Endothelial cell of umbilical vein (primary cell): ENCODE results near the gene ZBTB7B. TPM values are rescaled to one million over a fixed set of nuclear protein-coding genes. Genes with fewer than 3 reads are reported as not detected.

ENCODE experiments used
- BruUV-seq: library from RNA; stranded (reverse); fragments of 400-500 nt; replicated peaks from 2 replicates; lab custom pipeline; 2021; lab: Mats Ljungman, UMichigan
- CTCF ChIA-PET: fragments of 300-600, 350-600 bp; sonication (Branson Sonifier 250); formaldehyde crosslinking; loops from one replicate; lab custom pipeline; 2021; ENCODE audit warnings: antibody characterized with exemption, inconsistent platforms; lab: Charles Lee
- POLR2A ChIA-PET: fragments of 300-600, 350-600 bp; sonication (Branson Sonifier 250); formaldehyde crosslinking; loops from one replicate; lab custom pipeline; 2021; ENCODE audit warnings: antibody characterized with exemption, inconsistent platforms; lab: Charles Lee
- DNase-seq: peaks from one replicate; pipeline ENCODE4 v3.0.0-alpha.2; 2011; ENCODE audit warnings: low read depth, low spot score
- FAIRE-seq: peaks from 2 replicates; lab custom pipeline; 2011; peaks lifted over from hg19 to GRCh38; lab: Jason Lieb, UNC
- H2AFZ ChIP-seq: 2 replicates; pipeline ENCODE4 v1.6.0; 2012; ENCODE audit warnings: low read depth, low read length, control low read depth, inconsistent platforms
- H3K27ac ChIP-seq: 2 replicates; pipeline ENCODE4 v1.5.1; 2011; ENCODE audit warnings: low read depth, mild to moderate bottlenecking, control low read depth, low read length, moderate library complexity; ENCODE audit not compliant: insufficient read depth
- H3K27me3 ChIP-seq, 2 experiments: 2 replicates each; pipeline versions ENCODE4 v1.6.0 to v1.6.1; 2011; ENCODE audit warnings: low read length in 2 of 2, mixed read lengths in 1 of 2; ENCODE audit not compliant: control insufficient read depth in 2 of 2, insufficient read depth in 2 of 2
- H3K36me3 ChIP-seq, 2 experiments: 2 replicates in 1 of 2; 3 replicates in 1 of 2; pipeline ENCODE4 v1.5.1; 2011; ENCODE audit warnings: low read length in 2 of 2, mild to moderate bottlenecking in 1 of 2, moderate library complexity in 1 of 2; ENCODE audit not compliant: control insufficient read depth in 2 of 2, insufficient read depth in 2 of 2; ENCODE audit errors: extremely low read depth in 1 of 2
- H3K4me1 ChIP-seq: 3 replicates; pipeline ENCODE4 v1.5.1; 2011; ENCODE audit warnings: mild to moderate bottlenecking, low read length; ENCODE audit not compliant: control insufficient read depth, insufficient read depth; ENCODE audit errors: extremely low read depth
- H3K4me2 ChIP-seq: 2 replicates; pipeline ENCODE4 v1.6.1; 2011; ENCODE audit warnings: low read length, control low read depth, mixed read lengths; ENCODE audit not compliant: insufficient read depth
- H3K4me3 ChIP-seq, 3 experiments: fragments of 200-600 bp in 1 of 3; sonication (generic), shearing (Covaris generic) in 1 of 3; replicated peaks in 1 of 3; 2 replicates each; pipeline ENCODE4 v1.5.1; 2011 to 2016; ENCODE audit warnings: control low read depth in 3 of 3, low read length in 3 of 3, mild to moderate bottlenecking in 2 of 3, inconsistent platforms in 1 of 3, low read depth in 1 of 3, moderate library complexity in 1 of 3; ENCODE audit not compliant: insufficient read depth in 1 of 3
- H3K79me2 ChIP-seq: 2 replicates; pipeline ENCODE4 v1.6.0; 2012; ENCODE audit warnings: low read length, inconsistent platforms; ENCODE audit not compliant: control insufficient read depth, insufficient read depth
- H3K9ac ChIP-seq: replicated peaks from 2 replicates; pipeline ENCODE3; 2011; ENCODE audit warnings: low read length, control low read depth; ENCODE audit not compliant: insufficient read depth; ENCODE audit errors: extremely low read depth
- H3K9me1 ChIP-seq: replicated peaks from 3 replicates; pipeline ENCODE4 v1.6.0; 2011; ENCODE audit warnings: mild to moderate bottlenecking, low read length; ENCODE audit not compliant: control insufficient read depth, insufficient read depth; ENCODE audit errors: extremely low read depth
- H3K9me3 ChIP-seq: replicated peaks from 2 replicates; pipeline ENCODE4 v1.5.1; 2012; ENCODE audit warnings: low read length, inconsistent platforms; ENCODE audit not compliant: control insufficient read depth, insufficient read depth
- H4K20me1 ChIP-seq: replicated peaks from 2 replicates; pipeline ENCODE3; 2011; ENCODE audit warnings: mild to moderate bottlenecking, low read length; ENCODE audit not compliant: control insufficient read depth, insufficient read depth; ENCODE audit errors: extremely low read depth
- CTCF ChIP-seq, 2 donors: IDR thresholded peaks; 1 replicate in 1 of 2; 2 replicates in 1 of 2; pipeline ENCODE4 v1.5.1; 2011; ENCODE audit warnings: low read length in 2 of 2, mild to moderate bottlenecking in 2 of 2, moderate library complexity in 2 of 2, control low read depth in 1 of 2, inconsistent platforms in 1 of 2, low read depth in 1 of 2; ENCODE audit not compliant: insufficient read depth in 1 of 2; ENCODE audit errors: extremely low read depth in 1 of 2
- EZH2 ChIP-seq: IDR thresholded peaks from 2 replicates; pipeline ENCODE4 v1.6.1; 2012; ENCODE audit warnings: borderline replicate concordance, low read depth, mild to moderate bottlenecking, moderate library complexity, low read length, inconsistent platforms; ENCODE audit not compliant: severe bottlenecking
- FOS ChIP-seq: IDR thresholded peaks from 2 replicates; pipeline ENCODE4 v1.6.1; 2011; ENCODE audit warnings: mild to moderate bottlenecking, low read length, moderate library complexity, borderline replicate concordance; ENCODE audit not compliant: insufficient read depth
- GATA2 ChIP-seq: IDR thresholded peaks from 2 replicates; pipeline ENCODE4 v1.7.0; 2011; ENCODE audit warnings: low read depth, mild to moderate bottlenecking, moderate library complexity, mixed read lengths, low read length; ENCODE audit not compliant: insufficient read length, insufficient read depth
- JUN ChIP-seq: IDR thresholded peaks from 2 replicates; pipeline ENCODE4 v1.6.1; 2011; ENCODE audit warnings: borderline replicate concordance, low read depth; ENCODE audit not compliant: insufficient read length, insufficient read depth
- MAX ChIP-seq: IDR thresholded peaks from 2 replicates; pipeline ENCODE4 v1.6.1; 2011; ENCODE audit not compliant: insufficient read depth, insufficient read length
- MYC ChIP-seq: IDR thresholded peaks from one replicate; pipeline ENCODE4 v1.6.1; 2011; ENCODE audit warnings: mild to moderate bottlenecking, low read depth, low read length
- POLR2A ChIP-seq: IDR thresholded peaks from 2 replicates; pipeline ENCODE4 v1.6.1; 2012; ENCODE audit warnings: low read depth, mild to moderate bottlenecking, control low read depth, low read length
- POLR2AphosphoS5 ChIP-seq: IDR thresholded peaks from 2 replicates; pipeline ENCODE4 v1.6.1; 2012; ENCODE audit warnings: low read depth, mild to moderate bottlenecking, control low read depth, low read length, moderate library complexity; ENCODE audit not compliant: insufficient read depth
- dilution Hi-C: fragments of 300-500 bp; cut with MboI; formaldehyde crosslinking; loops from one replicate; pipeline ENCODE4 v1.15.0; 2019; ENCODE audit warnings: low sequenced_read_pairs; ENCODE audit not compliant: extremely low pct_ligation_motif_present
- intact Hi-C: fragments of 100-400 bp; cut with micrococcal nuclease; formaldehyde crosslinking; loops from one replicate; pipeline ENCODE4 v1.10.0; 2022
- polyA plus RNA-seq, 4 experiments: library from polyadenylated mRNA; depleted of rRNA in 3 of 4; stranded (reverse) in 3 of 4; unstranded in 1 of 4; fragments of >200 nt; gene quantifications; 2 replicates each; pipeline versions ENCODE4 v1.2.1 to v1.2.3, GENCODE V29; 2011 to 2012; ENCODE audit warnings: missing spikeins in 1 of 4
- total RNA-seq: library from RNA; stranded (reverse); gene quantifications from 2 replicates; pipeline ENCODE4 v1.2.3, GENCODE V29; 2021

Gene ZBTB7B
- total and polyA plus RNA-seq, 2 donors (not counting 3 experiments of a cell fraction or from before 2014, with no cell fraction given) = 20.0 to 26.2 TPM

- no peaks in the 10 kb centered on the region for H3K36me3 ChIP-seq
- H3K79me2 ChIP-seq = peaks cover 57% of the 10 kb centered on the region
- POLR2A ChIA-PET = interaction anchor here (0.7 to 2.7 kb wide), 8 partner anchors 10 to 29 kb away, joined by 3 to 24 read pairs (median 4); partner anchors contain the start of genes FLAD1, LENEP, PBXIP1 and PYGO2
- H3K9ac ChIP-seq = peak overlapping the region; percentile 92
- FAIRE-seq = no peak
- no peaks in the 10 kb centered on the region for H4K20me1 ChIP-seq
- dilution Hi-C loops = no loop called here
- H3K9me1 ChIP-seq = no peaks in the 10 kb centered on the region
- peak overlapping the region; percentile 99 for H3K27ac ChIP-seq
- no TSS peak for BruUV-seq
- peaks cover 51% of the 10 kb centered on the region for H3K4me1 ChIP-seq
- TF ChIP-seq MYC = no peak
- TF ChIP-seq CTCF (IDR thresholded peaks at IDR 0.05; ENCODE audit: extremely low read depth in 1 of 2, insufficient read depth in 1 of 2, low read depth in 1 of 2, low read length in 2 of 2) = no peak
- peak; percentile 48 for TF ChIP-seq JUN
- TF ChIP-seq POLR2A = peak; percentile 81
- no peak for TF ChIP-seq MAX
- TF ChIP-seq POLR2AphosphoS5 = no peak
- peak; percentile 52 for TF ChIP-seq FOS
- peak; percentile 22 for TF ChIP-seq GATA2
- no peak for TF ChIP-seq EZH2
- peak overlapping the region in 2 of 3 experiments; percentile 62 to 64 for H3K4me3 ChIP-seq
- H3K4me2 ChIP-seq = peak overlapping the region; percentile 80
- H3K27me3 ChIP-seq = no peaks in the 10 kb centered on the region
- DNase-seq = peak; percentile 95
- H3K9me3 ChIP-seq = no peaks in the 10 kb centered on the region
- intact Hi-C loops = loop anchor here (1.0 to 10.0 kb wide), 4 partner anchors 18 to 488 kb away; partner anchors contain the start of genes EFNA1 and ZBTB7B
- CTCF ChIA-PET = interaction anchor here (0.7 to 8.5 kb wide), 13 partner anchors 11 to 200 kb away, joined by 3 to 81 read pairs (median 6); partner anchors contain the start of genes ADAM15, KRTCAP2, LENEP and PBXIP1
- H2AFZ ChIP-seq = no peak overlapping the region
Observed at GRCh38 chr1:154972517-154973343, 29.9 kb upstream of the ZBTB7B start.
